ENCODE data around the gene OS9.

Gene OS9

GRCh38 chr12:57770734-57771133 is 76.8 kb downstream of the OS9 start:
- DNase-seq = no peak

All from NCI-H2081 treated with DMSO at 0.1 percent for 48 hours (cell line).